C4-2B (cell line): Measurements from ENCODE around the gene SREBF1.

Experiments used
- H3K27ac ChIP-seq: fragments of 450-650 bp; 2 replicates; pipeline ENCODE4 v1.5.1; 2017
- CTCF ChIP-seq: fragments of 450-650 bp; conservative IDR thresholded peaks from 2 replicates; pipeline ENCODE4 v1.5.1; 2017; ENCODE audit warnings: mild to moderate bottlenecking
- ZFX ChIP-seq: fragments of 450-650 bp; IDR thresholded peaks from 2 replicates; pipeline ENCODE4 v1.6.1; 2017

SREBF1 gene

GRCh38 chr17:17824783-17825614 is 11.8 kb downstream of the SREBF1 start:
- TF ChIP-seq CTCF (no peak), ZFX (no peak)
- H3K27ac ChIP-seq, result peak overlapping the region; percentile 96

GRCh38 chr17:17824119-17824782 is 12.5 kb downstream of the SREBF1 start:
- no peak for TF ChIP-seq CTCF
- TF ChIP-seq ZFX, result no peak
- H3K27ac ChIP-seq, result peak overlapping the region; percentile 96

GRCh38 chr17:17823433-17824118 is 13.2 kb downstream of the SREBF1 start:
- TF ChIP-seq CTCF (no peak), ZFX (no peak)
- peak overlapping the region; percentile 96 for H3K27ac ChIP-seq

- H3K27ac ChIP-seq, result peak overlapping the region; percentile 96
- no peak for TF ChIP-seq CTCF
- TF ChIP-seq ZFX, result no peak
Measured at GRCh38 chr17:17822616-17823015, 14.2 kb downstream of the SREBF1 start.

GRCh38 chr17:17822189-17822588 is 14.6 kb downstream of the SREBF1 start:
- peak overlapping the region; percentile 96 for H3K27ac ChIP-seq
- TF ChIP-seq ZFX (no peak), CTCF (no peak)

- TF ChIP-seq CTCF (no peak), ZFX (no peak)
- H3K27ac ChIP-seq, result peak overlapping the region; percentile 96
Measured at GRCh38 chr17:17820463-17821158, 16.2 kb downstream of the SREBF1 start.

GRCh38 chr17:17820046-17820445 is 16.7 kb downstream of the SREBF1 start:
- H3K27ac ChIP-seq, result peak overlapping the region; percentile 96
- TF ChIP-seq ZFX, result no peak
- no peak for TF ChIP-seq CTCF
